Kasumi-1 (cell line): ENCODE measurements around the gene SLC6A19.

ENCODE experiments used
- DNase-seq, 2 experiments: peaks; one replicate each; lab custom pipeline; 2025; lab: John Stamatoyannopoulos, UW

SLC6A19 gene

DNA sequence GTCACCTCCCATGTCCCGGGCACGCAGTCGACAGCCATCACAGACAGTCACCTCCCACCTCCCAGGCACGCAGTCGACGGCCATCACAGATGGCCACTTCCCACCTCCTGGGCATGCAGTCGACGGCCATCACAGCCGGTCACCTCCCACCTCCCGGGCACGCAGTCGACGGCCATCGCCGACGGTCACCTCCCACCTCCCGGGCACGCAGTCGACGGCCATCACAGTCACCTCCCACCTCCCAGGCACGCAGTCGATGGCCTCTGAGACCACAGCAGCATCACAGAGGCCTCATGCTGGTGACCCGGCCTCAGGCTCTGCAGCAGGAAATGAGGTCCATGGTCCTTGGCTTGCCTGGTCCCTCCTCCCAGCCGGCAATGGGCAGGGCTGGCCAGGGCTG is 5.5 kb upstream of the SLC6A19 start:
- no peak for DNase-seq

DNA sequence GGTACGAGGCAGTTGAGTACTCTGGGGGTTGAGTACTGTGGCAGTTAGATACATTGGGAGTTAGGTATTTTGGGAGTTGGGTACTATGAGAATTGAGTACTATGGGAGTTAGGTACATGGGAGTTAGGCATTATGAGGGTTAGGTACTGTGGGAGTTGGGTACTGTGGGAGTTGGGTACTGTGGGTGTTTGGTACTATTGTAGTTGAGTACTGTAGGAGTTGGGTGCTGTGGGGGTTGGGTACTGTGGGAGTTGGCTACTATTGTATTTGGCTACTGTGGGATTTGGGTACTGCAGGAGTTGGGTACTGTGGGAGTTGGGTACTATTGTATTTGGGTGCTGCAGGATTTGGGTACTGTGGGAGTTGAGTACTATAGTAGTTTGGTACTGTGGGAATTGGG is 4.8 kb upstream of the SLC6A19 start:
- DNase-seq = no peak

DNA sequence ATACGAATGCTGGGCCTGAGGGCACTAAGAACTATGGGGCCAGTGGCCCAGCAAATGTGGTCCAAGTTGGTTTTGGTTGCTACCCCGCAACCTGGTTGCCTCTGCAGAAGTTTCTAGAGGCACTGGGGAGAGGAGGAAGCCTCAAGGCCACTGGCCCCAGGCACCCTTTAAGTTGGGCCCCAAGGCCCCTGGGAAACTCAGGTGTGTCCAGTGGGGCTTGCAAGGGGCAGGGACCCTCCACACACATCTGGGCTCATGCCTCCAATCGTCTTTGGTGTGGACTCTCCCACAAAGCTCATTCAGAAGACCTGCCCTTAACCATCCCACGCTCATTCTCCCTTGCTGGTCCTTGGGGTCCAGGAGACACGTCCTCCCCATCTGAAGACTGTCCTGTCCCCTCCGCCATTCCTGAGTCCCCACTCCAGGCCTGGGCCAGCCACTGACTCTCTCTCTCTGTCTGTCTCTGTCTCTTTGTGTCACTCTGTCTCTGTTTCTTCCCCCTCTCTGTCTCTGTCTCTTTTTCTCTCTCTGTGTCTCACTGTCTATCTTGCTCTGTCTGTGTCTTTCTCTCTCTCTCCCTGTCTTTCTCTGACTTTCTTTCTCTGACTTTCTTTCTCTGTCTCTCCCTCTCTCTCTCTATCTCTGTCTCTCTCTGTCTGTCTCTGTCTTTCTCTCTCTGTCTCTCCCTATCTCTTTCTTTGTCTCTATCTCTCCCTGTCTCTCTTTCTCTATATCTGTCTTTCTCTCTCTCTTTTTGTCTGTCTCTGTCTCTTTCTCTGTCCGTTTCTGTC is 3.3 kb upstream of the SLC6A19 start:
- DNase-seq = no peak

DNA sequence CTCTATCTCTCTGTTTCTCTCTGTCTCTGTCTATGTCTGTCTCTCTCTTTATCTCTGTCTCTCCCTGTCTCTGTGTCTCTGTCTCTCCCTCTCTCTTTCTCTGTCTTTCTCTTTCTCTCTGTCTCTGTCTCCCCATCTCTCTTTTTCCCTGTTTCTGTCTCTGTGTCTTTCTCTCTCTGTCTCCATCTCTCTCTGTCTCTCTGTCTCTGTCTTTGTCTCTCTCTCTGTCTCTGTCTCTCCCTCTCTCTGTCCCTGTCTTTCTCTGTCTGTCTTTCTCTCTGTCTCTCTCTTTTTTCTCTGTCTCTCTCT is 2.1 kb upstream of the SLC6A19 start:
- DNase-seq = no peak

DNA sequence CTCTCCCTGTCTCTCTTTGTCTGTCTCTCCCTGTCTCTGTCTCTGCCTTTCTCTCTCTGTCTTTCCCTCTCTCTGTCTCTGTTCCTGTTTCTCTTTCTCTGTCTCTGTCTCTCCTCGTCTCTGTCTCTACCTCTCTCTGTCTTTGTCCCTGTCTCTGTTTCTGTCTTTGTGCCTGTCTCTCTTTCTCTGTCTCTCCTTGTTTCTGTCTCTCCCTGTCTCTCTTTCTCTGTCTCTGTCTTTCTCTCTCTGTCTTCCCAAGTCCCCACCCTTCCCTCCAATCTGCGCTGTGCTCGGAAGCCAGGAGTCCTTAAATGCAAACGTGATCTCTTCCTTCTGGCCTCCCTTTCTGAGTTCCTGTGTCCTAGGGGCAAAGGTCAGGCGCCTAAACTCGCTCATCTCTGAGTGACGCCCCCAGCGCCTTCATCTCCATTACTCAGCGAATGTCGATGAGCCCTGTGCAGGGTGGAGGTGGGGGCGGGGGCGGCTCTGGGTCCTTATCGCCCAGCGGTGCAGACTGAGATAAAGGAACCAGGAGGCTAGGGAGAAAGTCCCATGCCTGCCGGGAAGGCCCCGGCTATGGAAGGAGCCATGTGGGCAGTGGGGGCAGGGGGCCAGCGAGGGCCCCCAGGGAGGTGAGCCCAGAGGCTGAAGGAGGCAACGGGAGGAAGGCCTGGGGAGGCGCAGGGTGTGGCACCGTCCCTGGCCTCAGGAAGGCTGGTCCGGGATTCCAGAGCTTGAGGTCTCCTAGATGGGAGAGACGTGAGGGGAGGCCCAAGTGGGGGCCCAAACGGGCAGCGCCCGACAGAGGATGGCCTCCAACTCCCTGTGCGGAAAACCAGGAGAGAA is 1.5 kb upstream of the SLC6A19 start:
- no peak for DNase-seq

DNA sequence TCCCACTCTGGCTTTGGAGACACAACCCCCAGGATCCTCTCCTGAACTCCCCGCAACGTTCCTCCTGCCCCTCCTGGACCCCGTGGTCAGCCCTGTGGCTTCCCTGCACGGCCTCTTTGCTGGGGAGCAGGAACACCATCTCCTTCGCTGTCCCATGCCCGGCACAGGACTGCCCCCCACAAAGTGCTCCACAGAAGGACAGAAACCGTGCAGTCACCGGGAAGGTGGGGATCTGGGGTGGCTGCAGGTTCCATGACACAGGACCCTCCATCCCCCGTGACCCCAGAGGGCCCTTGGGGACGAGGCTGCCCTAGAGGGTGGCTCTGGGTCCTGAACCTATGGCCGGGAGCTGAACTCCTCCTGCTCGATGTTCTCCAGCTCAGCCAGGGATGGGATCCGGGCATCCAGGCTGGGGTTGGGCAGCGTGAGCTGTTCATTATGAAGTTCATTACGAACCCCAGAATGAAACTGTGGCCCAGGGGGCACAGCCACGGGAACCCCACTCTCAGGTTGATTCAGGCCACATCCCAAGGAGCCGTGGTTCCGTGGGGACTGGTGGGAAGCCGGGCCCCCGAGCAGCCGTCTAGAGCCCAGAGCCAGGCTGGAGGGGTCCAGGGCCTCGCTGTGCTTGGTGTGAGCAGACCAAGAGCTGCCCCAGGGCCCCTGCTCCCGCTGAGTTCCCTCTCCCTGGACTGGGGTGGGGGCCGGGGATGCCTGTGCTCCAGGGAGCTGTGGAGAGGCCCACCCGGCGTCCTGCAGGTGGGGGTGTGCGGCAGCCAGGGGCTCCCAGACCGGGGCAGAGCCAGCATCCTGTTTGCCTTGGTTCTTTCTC is 684 bp upstream of the SLC6A19 start:
- DNase-seq = no peak

DNA sequence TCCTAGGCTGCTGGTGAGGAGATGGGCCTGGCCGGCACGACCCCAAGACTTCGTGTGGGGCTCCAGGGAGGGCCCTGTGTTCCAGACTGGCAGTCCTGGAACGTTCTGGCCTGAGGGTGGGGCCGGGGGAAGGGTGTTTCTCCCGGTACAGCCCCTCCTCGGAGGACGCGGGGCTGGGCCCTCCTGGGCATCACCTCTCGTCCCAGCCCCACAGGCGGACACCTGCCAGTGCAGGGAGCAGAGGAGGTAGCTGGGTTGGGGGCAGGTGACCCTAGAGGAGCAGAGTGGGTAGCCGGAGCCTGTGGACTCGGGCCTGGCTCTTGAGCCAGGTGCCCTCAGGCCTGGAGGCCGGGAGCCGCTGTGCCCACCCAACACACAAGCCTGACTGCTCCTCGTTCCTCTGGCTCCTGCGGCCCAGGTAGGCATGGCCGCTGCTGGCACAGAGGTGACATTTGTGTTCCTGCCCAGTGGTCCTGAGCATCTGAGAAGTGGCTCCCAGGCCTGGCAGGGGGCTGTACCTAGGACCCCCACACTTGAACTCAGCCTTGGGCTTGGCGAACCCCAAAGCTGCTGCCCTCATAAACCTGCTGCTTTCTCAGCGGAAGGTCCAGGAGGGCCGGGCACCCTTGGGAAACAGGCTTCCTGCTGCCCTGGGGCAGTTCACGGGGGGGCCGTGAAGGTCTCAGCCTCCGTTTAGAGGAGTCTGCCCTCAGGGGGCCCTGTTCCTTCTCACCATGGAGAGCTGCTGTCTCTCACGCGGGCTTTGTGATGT is 817 bp downstream of the SLC6A19 start:
- no peak for DNase-seq

DNA sequence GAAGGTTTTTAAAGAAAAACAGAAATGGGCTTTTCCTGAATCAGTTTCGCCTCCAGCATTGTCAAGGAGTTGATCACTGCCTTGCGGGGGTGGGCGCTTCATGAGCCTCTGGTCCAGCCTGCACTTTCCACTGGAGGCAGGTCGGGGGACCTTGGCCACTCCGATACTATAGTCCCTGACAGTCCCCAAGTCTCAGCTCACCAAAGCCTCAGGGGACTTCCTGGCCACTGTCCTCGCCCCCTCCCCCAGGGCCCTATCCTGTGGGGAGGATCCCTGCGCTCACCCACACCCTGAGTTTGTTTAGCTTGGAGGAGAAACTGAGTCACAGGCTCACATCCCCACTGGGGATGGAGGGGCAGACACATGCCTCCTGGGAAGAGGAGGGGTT is 1.4 kb downstream of the SLC6A19 start:
- DNase-seq = no peak

DNA sequence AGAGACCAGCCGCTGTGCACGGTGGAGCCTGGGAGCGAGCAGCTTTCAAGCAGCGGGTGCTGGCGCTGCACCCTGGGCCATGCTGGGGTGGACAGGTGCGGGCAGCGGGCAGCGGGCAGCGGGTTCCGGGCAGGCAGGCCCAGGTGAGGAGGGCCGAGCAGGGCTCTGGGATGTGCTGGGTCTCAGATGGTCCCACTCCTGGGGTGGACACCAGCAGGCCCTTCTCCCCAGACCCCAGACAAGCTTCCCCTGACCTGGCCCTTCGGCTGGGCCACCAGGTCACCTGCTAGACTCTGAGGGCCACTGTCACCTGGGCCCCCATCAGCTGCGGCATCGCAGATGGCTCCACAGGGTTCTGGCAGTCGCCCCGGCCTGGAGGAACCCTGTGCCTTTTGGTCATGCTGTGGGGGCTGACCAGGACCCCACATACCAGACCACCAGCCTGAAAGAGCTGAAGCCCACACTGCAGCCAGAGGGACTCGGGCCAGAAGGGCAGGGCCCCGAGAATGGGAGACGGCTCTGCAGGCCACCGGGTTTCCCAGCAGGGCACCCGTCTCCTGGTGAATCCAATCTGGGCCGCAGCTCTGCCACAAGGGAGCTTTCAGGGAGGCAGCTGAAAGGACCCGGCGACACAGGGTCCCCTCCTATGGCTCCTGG is 2.0 kb downstream of the SLC6A19 start:
- no peak for DNase-seq

DNA sequence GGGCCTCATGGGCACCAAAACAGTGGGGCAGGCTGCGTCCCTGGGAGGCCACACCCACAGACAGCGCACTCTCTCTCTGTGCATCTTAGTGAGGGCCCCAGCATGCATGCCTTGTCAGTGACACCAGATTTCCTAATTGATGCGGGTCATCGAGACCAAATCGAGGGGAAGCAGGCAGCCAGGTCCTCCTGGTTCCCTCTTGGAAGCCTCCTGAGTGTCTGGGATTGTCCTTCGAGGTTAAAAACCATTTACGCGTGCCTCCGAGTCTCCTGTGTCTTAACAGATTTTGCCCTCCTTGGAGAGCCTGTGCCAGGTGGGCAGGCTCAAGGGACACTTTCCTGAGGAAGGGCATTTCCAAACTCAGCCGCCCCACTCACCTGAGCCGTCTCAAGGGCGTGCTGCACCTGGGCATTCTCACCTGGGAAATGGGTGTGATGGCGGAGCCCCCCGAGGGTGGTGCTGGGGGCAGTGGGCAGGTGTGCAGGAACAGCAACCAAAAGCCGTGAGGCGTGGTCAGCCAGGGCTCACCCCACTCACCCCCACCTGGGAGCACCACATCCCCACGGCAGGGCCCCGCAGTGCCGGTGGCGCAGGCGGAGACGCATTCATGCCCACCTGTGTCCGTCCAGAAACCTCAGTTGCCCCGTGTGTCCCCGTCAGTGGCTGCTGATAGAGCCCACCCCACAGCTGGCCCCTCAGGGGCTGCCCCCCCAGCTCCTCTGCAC is 2.7 kb downstream of the SLC6A19 start:
- DNase-seq = no peak

DNA sequence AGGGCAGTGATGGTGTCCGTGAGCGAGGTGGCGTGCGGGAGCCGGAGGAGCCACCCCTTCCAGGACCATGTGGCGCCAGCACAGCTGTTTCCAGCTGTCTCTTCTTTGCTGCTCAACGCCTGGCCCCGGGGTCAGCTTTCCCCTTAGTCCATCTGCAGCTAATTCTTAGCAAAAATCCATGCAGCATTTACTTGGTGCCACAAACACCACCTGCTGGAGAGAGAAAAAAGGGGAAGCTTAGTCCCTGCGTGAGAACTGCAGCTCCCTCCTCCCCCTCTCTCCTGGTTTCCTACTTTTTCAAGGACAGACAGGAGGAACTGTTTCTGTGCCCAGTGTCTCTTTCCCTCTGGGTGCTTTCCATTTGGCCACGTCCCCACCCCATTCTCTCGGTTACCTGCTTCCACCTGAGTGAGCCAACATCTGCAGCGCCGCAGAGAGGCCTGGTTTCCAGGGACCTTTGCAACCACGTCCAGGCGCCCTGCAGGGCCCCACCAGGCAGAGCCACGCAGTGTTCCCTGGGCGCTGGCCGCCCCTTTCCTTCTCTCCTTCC is 3.4 kb downstream of the SLC6A19 start:
- peak; percentile 41 to 51 for DNase-seq

DNA sequence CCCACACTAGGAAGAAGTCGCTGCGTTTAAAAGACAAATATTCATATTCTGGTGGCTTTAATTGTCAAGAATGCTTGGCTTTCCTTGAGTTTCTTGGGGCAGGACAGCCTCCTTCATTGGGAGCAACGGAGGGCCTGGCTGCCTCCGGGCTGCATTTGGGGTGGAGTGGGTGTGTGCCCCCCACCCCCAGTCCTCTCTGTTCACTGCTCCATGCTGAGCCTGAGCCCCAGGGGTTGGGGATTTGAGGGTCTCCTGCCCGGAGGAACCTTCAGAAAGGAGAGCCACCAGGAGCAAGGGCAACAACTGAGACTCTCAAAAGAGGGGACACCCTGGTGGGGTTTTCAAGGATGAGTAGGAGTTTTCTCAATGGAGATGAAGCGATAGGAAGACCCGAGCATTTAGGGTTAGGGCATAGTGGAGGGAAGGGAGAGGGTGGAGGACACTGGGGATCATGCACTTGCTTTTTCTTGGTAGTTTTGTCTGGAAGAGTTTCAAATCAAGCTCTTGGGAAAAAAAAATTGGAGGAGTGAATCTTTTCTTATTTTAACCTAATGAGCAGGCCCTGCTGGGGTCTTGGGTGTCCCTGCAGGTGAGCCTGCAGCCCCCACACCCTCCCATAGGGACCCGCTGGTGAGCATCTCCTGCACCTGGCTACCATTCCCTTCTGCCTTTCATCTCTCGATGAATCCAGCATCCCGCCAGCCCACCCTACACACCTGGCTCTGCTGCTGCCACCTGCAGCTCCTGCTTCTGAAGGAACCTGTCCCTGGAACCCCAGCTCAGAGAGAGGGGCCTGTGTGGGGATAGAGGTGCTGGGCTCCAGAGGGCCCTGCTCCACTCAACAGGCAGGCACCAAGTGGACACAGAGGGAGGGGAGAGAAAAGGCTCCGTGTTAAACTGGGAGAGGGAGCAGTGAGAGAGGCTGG is 4.1 kb downstream of the SLC6A19 start:
- DNase-seq = no peak

DNA sequence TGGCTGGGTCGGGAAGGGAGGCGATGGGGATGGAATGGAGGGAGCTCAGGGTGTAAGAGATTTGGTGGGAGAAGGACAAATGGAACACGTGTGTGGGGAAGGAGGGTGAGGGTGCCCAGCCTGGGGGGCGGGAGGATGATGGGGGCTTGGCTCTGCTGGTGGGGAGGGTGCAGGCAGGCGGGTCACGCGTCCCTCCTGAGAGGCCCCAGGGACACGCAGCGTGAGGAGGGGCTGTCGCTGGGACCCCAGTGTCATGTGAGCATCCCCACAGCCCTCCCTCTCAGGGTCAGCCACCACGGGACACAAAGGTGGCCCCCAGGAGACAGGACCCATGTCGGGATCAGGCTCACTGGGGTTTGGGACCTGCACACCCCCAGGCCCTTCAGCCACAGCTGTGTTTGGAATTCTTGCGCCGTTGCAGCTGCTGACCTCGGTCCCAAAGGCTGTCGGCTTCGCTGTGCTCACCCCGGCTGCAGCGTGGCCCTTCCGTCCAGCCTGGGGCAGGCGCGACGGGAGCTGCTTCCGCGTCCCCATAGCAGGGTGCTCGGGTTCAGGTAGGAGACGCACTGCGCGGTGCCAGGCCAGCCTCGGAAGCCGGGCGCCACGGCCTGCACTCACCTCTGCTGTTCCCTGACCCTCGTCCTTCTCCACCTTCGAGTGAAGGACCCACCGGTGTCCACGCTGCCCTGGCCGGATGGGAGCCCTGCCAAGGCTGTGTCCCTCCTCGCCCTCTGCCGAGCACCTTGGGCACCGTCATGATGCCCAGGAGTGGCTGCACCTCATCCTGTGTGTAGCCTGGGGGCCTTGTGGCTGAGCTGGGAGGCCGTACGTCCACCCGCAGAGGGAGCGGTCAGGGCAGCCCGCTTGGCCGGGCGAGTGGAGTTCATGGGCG is 5.4 kb downstream of the SLC6A19 start:
- DNase-seq = no peak

DNA sequence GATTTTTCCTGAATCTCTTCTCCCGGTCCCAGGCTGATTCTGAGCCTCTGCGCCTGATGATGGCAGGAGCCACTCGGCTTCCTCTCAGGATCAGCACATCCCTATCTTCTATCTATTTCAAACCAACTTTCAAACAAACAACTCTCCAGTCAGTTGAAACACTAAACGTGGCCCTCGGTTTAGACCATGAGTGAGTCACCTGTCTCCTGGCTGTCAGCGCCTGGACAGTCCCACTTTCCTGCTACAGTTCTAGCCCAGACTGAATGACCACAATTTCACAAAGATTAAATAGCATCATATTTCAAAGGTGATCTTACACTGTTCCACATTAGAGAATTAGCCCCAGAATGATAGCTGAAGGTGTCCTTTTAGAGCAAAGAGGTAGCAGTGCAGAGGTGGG is 6.2 kb downstream of the SLC6A19 start:
- DNase-seq = no peak

DNA sequence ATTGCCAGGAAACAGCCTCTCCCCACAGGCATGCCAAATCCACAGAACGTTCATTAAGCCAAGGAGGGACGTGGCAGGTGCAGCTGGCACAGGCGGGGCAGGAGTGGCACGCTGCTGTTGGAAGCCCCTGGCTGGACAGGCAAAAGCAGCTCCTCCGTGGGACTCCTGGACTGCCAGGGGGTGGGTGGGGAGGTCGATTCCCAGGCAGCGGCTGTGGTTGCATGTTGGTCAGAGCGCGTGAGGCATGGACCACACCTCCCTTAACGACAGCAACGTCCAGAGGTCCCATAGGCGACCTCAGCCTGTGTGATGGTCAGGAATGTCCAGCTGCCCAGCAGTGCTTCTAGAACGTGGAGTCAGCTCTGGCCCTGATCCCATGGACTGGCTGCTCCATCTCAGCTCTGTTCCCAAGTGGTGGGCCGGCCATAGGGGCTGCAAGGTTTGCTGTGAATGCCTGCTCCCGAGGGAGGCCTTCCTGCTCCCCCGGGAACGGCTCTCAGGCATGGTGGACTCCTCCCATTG is 6.9 kb downstream of the SLC6A19 start:
- DNase-seq = no peak

DNA sequence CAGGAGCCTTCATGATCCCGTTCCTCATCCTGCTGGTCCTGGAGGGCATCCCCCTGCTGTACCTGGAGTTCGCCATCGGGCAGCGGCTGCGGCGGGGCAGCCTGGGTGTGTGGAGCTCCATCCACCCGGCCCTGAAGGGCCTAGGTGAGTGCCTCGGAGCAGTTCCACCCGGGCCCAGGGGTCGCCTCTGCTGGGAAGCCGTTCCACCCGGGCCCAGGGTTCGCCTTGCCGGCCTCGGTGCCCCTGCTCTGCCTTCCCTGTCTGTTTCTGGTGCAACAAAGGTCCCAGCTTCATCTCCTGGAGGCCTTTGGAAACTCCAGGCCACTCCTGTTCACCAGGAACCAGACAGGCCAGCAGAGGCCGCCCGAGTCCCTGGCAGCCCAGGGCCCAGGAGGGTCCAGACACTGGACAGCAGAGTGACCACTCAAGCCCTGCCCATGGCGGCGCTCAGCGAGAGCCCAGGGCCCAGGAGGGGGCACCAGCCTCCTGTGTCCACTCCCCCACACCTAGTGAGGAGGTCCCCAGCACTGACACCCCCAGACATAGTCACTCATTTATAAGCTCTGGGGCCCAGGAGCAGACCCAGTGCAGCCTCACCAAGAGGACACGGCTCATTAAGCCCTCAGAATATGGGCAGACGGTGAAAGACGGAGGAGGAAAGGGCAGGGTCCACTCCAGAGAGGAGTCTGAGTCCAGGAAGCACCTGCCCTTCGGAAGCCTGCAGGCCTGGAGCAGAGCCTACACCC is 7.5 kb downstream of the SLC6A19 start:
- DNase-seq = no peak

DNA sequence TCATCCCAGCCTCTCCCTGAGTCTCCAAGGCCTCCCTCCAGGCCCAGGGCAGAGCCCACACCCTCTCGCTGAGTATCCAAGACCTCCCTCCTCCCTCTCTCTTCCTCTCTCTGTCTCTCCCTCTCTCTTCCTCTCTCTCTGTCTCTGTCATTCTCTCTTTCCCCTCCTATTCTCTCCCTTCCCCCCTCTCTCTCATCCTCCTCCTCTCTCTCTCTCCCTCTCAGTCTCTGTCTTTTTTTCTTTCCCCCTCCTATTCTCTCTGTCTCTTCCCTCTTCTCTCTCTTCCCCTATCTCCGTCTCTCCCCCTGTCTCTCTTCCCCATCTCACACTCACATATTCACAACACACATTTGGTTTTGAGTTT is 8.1 kb downstream of the SLC6A19 start:
- DNase-seq = no peak
